K562 (cell line): ENCODE measurements around the gene MAP2. TPM values are rescaled to one million over a fixed set of nuclear protein-coding genes. Genes with fewer than 3 reads are reported as not detected.

ENCODE experiments used
- ATAC-seq: fragments of 200-7000 bp; cut with Tn5 transposase; 3 replicates; pipeline ENCODE4 v1.9.1; 2020; ENCODE audit warnings: moderate library complexity
- BruUV-seq: library from RNA; stranded (reverse); fragments of 400-500 nt; replicated peaks from 2 replicates; lab custom pipeline; 2021; lab: Mats Ljungman, UMichigan
- CTCF ChIA-PET: fragments of 300-600 bp; formaldehyde crosslinking; extraction: SDS; loops from one replicate; lab custom pipeline; 2021; ENCODE audit warnings: low intra/inter-chr PET ratio; lab: Yijun Ruan, JAX
- POLR2A ChIA-PET: fragments of 300-600, 350-650 bp; sonication (Branson Sonifier 250); formaldehyde crosslinking; extraction: SDS; loops from one replicate; lab custom pipeline; 2021; ENCODE audit warnings: antibody characterized with exemption, inconsistent platforms; lab: Yijun Ruan, JAX
- DNase-seq, 4 experiments: peaks; one replicate each; pipeline versions ENCODE4 v3.0.0 to v3.0.0-alpha.2; 2011 to 2018; ENCODE audit warnings: low spot score in 3 of 4, mixed read lengths in 3 of 4; ENCODE audit errors: extremely low read depth in 1 of 4
- FAIRE-seq: peaks from 2 replicates; lab custom pipeline; 2011; peaks lifted over from hg19 to GRCh38; lab: Jason Lieb, UNC
- H2AFZ ChIP-seq: 2 replicates; pipeline ENCODE4 v1.6.0; 2011; ENCODE audit warnings: low read depth, low read length, control low read depth, inconsistent platforms
- H3K27ac ChIP-seq: fragments of 200-600 bp; 3 replicates; pipeline ENCODE4 v1.8.0; 2011; ENCODE audit warnings: low read depth, mild to moderate bottlenecking, control low read depth, inconsistent platforms, low read length, moderate library complexity, mixed read lengths; ENCODE audit errors: extremely low read depth
- H3K27me3 ChIP-seq, 2 experiments: fragments of 300-600 bp in 1 of 2; 2 replicates in 1 of 2; 3 replicates in 1 of 2; pipeline versions ENCODE4 v1.6.0 to v1.8.0; 2011; ENCODE audit warnings: inconsistent platforms in 2 of 2, low read length in 2 of 2, mild to moderate bottlenecking in 1 of 2, mixed read lengths in 1 of 2, moderate library complexity in 1 of 2; ENCODE audit not compliant: control insufficient read depth in 2 of 2, insufficient read depth in 2 of 2
- H3K36me3 ChIP-seq: fragments of 300-600 bp; 3 replicates; pipeline ENCODE4 v1.8.0; 2011; ENCODE audit warnings: mild to moderate bottlenecking, low read length, inconsistent platforms; ENCODE audit not compliant: control insufficient read depth, insufficient read depth
- H3K4me1 ChIP-seq, 2 experiments: fragments of 200-600 bp in 1 of 2; replicated peaks in 1 of 2; 2 replicates in 1 of 2; 3 replicates in 1 of 2; pipeline versions ENCODE4 v1.5.1 to v1.8.0; 2011; ENCODE audit warnings: inconsistent platforms in 2 of 2, low read length in 2 of 2, mild to moderate bottlenecking in 1 of 2, mixed read lengths in 1 of 2, moderate library complexity in 1 of 2; ENCODE audit not compliant: control insufficient read depth in 2 of 2, insufficient read depth in 2 of 2
- H3K4me2 ChIP-seq: 2 replicates; pipeline ENCODE4 v1.6.1; 2011; ENCODE audit warnings: low read length, control low read depth, inconsistent platforms, mixed read lengths; ENCODE audit not compliant: insufficient read depth
- H3K4me3 ChIP-seq: fragments of 200-600 bp; sonication (generic), shearing (Covaris generic); 2 replicates; pipeline ENCODE4 v1.5.1; 2016; ENCODE audit warnings: control low read depth, inconsistent platforms
- H3K79me2 ChIP-seq: fragments of 200-600 bp; 3 replicates; pipeline ENCODE4 v1.8.0; 2011; ENCODE audit warnings: low read length, inconsistent platforms; ENCODE audit not compliant: control insufficient read depth, insufficient read depth
- H3K9ac ChIP-seq, 2 experiments: 2 replicates each; pipeline versions ENCODE4 v1.6.0 to v1.6.1; 2011; ENCODE audit warnings: low read depth in 2 of 2, low read length in 2 of 2, control low read depth in 1 of 2, inconsistent platforms in 1 of 2, mild to moderate bottlenecking in 1 of 2, mixed read lengths in 1 of 2; ENCODE audit not compliant: insufficient read depth in 1 of 2
- H3K9me1 ChIP-seq: one replicate; pipeline ENCODE4 v1.6.0; 2011; ENCODE audit warnings: inconsistent platforms, mild to moderate bottlenecking, low read length, moderate library complexity; ENCODE audit not compliant: control insufficient read depth, insufficient read depth
- H3K9me3 ChIP-seq: replicated peaks from 2 replicates; pipeline ENCODE4 v1.5.1; 2011; ENCODE audit warnings: low read depth, low read length, inconsistent platforms; ENCODE audit not compliant: control insufficient read depth, insufficient read depth
- H4K20me1 ChIP-seq: replicated peaks from 2 replicates; pipeline ENCODE4 v1.6.1; 2011; ENCODE audit warnings: low read length, inconsistent platforms, mixed read lengths; ENCODE audit not compliant: control insufficient read depth, insufficient read depth
- ARNT ChIP-seq, 2 experiments: fragments of 450-650 bp; IDR thresholded peaks; 2 replicates each; pipeline ENCODE4 v1.6.1; 2016; ENCODE audit warnings: mild to moderate bottlenecking in 1 of 2
- NFXL1 ChIP-seq: fragments of 450-650 bp; formaldehyde crosslinking; IDR thresholded peaks from 2 replicates; pipeline ENCODE4 v1.4.0; 2021; ENCODE audit warnings: mild to moderate bottlenecking
- TFAP4 ChIP-seq: sonication (generic); formaldehyde crosslinking; IDR thresholded peaks from 2 replicates; pipeline ENCODE4 v1.8.0; 2022; ENCODE audit warnings: missing genetic modification reagents, mild to moderate bottlenecking, moderate library complexity, borderline replicate concordance
- ZNF239 ChIP-seq: fragments of 250-450 bp; sonication (Bioruptor Pico); IDR thresholded peaks from 2 replicates; pipeline ENCODE4 v1.4.0; 2020; ENCODE audit warnings: mild to moderate bottlenecking
- WGBS: fragments of 100-300 bp; shearing (Covaris generic); methylation state at CpG from one replicate; pipeline ENCODE4 v1.1.6; 2016; ENCODE audit warnings: low coverage, mixed read lengths; ENCODE audit not compliant: insufficient coverage; ENCODE audit errors: missing lambda C conversion rate; 5-methylcytosine and 5-hydroxymethylcytosine counted together
- in situ Hi-C: fragments of 300-500 bp; cut with MboI; formaldehyde crosslinking; loops from 4 replicates; pipeline ENCODE4 v1.15.0; 2018; ENCODE audit warnings: inconsistent platforms, mixed read lengths
- intact Hi-C: fragments of 100-400 bp; cut with micrococcal nuclease; formaldehyde crosslinking; loops from 2 replicates; pipeline ENCODE4 v1.14.2; 2022
- polyA plus RNA-seq, 8 experiments: library from polyadenylated mRNA; depleted of rRNA in 4 of 8; stranded (reverse) in 5 of 8; unstranded in 3 of 8; fragments of >200 nt; fragmentation: Nextera tagmentation in 2 of 8; fragmentation: Illumina TruSeq in 1 of 8; extraction: Ambion mirVana in 2 of 8; extraction: Trizol in 1 of 8; gene quantifications; 2 replicates each; pipeline versions ENCODE4 v1.2.1 to v1.2.3, GENCODE V29; 2011 to 2014; ENCODE audit warnings: inconsistent platforms in 1 of 8, missing spikeins in 1 of 8
- total RNA-seq, 7 experiments: library from RNA; depleted of rRNA in 6 of 7; stranded (reverse); fragments of >200 nt in 6 of 7; fragmentation: Illumina TruSeq in 2 of 7; extraction: Trizol in 2 of 7; gene quantifications; 2 replicates each; pipeline versions ENCODE4 v1.2.1 to v1.2.3, GENCODE V29; 2011 to 2021; ENCODE audit warnings: low replicate concordance in 1 of 7

MAP2 gene
- total and polyA plus RNA-seq, 9 of the 15 experiments (the other 6 are each of a cell fraction or from before 2014, with no cell fraction given): 0.13 TPM; not detected in 8

DNA sequence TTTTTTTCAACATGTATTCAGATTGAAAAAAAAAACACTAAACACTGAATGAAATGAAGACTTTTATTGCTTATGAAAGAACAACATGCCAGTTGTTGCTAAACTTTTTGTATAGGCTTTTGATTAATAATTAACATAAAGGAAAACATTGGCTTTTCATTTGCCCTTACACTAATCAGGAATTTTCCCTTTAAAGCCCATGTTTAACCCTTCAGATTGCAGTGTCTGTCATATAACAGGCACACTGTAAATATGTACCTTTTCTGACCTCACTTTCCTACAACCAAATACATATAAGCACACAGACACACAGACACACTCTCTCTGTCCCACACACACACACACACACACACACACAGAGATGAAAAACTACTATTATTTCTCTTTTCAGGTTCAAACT lies 84.4 kb downstream of the MAP2 start (continued):
- TF ChIP-seq ZNF239 (CRISPR knock-in tag): no peak

GRCh38 chr2:209511637-209512036 lies 87.8 kb downstream of the MAP2 start:
- H3K36me3 ChIP-seq: no peaks in the 10 kb centered on the region
- no peak overlapping the region for H3K4me3 ChIP-seq
- no peak overlapping the region for H2AFZ ChIP-seq
- 0% methylated on average over 2 of the region's 2 CpGs for WGBS
- FAIRE-seq: no peak
- DNase-seq: no peak
- POLR2A ChIA-PET: no interaction called here
- ATAC-seq: no peak
- no peak for TF ChIP-seq TFAP4 (CRISPR knock-in tag)
- no peak for TF ChIP-seq ARNT (IDR thresholded peaks at IDR 0.05)
- no peak for TF ChIP-seq NFXL1 (CRISPR knock-in tag)
- H3K27me3 ChIP-seq: no peaks in the 10 kb centered on the region
- no peaks in the 10 kb centered on the region for H3K9me1 ChIP-seq
- CTCF ChIA-PET: no interaction called here
- no TSS peak for BruUV-seq
- H3K79me2 ChIP-seq: no peaks in the 10 kb centered on the region
- H3K27ac ChIP-seq: no peak overlapping the region
- H4K20me1 ChIP-seq: no peaks in the 10 kb centered on the region
- no peak overlapping the region for H3K9ac ChIP-seq
- intact Hi-C loops (no loop called here), in situ Hi-C loops (no loop called here)
- H3K4me2 ChIP-seq: no peak overlapping the region
- no peaks in the 10 kb centered on the region for H3K4me1 ChIP-seq
- H3K9me3 ChIP-seq: no peaks in the 10 kb centered on the region
